Measurements from ENCODE around the gene PDE4D.

DNA sequence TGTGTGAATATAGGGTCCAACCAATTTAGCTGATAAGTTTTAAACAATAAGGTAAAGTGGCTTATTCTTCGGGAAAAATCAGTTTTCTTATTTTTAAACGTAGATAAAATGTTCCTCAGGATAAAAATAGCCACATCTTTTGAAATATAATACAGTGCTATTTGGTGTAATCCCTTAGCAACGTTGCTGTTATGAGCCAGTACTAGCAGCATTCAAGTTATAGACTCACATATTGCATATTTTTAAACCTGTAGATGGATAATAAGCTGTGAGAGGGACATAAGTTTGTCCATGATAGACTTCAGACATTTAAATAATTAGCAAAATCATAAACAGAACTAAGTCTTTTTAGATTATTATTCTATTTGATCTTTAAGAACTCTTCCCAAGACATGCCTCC lies 6.3 kb downstream of the PDE4D start:
- TF ChIP-seq, protein P1, sequence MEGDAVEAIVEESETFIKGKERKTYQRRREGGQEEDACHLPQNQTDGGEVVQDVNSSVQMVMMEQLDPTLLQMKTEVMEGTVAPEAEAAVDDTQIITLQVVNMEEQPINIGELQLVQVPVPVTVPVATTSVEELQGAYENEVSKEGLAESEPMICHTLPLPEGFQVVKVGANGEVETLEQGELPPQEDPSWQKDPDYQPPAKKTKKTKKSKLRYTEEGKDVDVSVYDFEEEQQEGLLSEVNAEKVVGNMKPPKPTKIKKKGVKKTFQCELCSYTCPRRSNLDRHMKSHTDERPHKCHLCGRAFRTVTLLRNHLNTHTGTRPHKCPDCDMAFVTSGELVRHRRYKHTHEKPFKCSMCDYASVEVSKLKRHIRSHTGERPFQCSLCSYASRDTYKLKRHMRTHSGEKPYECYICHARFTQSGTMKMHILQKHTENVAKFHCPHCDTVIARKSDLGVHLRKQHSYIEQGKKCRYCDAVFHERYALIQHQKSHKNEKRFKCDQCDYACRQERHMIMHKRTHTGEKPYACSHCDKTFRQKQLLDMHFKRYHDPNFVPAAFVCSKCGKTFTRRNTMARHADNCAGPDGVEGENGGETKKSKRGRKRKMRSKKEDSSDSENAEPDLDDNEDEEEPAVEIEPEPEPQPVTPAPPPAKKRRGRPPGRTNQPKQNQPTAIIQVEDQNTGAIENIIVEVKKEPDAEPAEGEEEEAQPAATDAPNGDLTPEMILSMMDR (conservative IDR thresholded peaks at IDR 0.05; ENCODE audit: low read depth, low read length), result no peak
- TF ChIP-seq EZH2 (IDR thresholded peaks at IDR 0.05; ENCODE audit: borderline replicate concordance, low read depth, low read length, poor library complexity, severe bottlenecking), result no peak
